Measurements from ENCODE around the gene IGFL1. TPM values are rescaled to one million over a fixed set of nuclear protein-coding genes. Genes with fewer than 3 reads are reported as not detected.
"Not testable (repeated sequence)": the region's sequence is repeated elsewhere in the genome, so short reads cannot be mapped to it uniquely, and the experiment has no call there.

The IGFL1 gene
- total RNA-seq, 4 donors from 2014 or later: not detected

DNA sequence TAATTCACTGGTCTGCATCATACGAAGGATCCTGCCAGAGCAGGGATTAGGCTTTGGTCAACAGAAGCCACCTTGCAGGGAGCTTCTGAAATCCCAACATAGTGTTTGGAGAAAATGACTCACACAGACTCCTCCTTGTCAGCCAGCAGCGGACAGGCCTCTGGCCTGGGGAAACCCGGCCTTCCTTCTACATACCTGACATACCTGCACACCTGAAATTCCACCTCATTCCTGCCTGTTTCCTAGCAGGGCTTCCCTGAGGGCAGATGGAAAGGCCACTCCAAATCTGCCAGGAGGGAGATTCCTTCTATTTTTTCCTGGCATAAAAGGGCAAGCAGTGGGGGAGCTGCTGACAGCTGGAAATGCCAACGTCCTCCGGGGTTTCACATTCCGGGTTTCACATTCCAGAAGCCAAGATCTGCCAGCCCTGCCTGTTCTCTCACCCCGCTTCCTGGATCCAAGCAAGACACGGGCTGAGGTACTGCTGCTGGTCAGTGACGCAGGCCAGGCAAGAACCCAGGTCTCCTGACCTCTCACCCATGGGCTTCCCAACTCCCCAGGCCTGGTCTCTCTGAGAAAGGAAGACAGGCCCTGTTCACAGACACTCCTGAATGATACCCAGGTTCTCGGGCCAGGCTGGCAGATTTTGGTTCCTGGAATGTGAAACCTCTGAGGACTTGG is 18.2 kb upstream of the IGFL1 start:
- H3K36me3 ChIP-seq: no peaks in the 10 kb centered on the region
- H3K4me3 ChIP-seq: no peak overlapping the region
- H3K4me1 ChIP-seq: peaks cover 52% of the 10 kb centered on the region
- H3K27ac ChIP-seq: peak overlapping the region; percentile 41
- H3K27me3 ChIP-seq: peaks cover 17% of the 10 kb centered on the region
- 30% methylated on average over 3 of the region's 10 CpGs for WGBS
- no peak for DNase-seq (ENCODE audit: low spot score in 2 of 2)
- H3K9me3 ChIP-seq: no peaks in the 10 kb centered on the region
- TF ChIP-seq POLR2A (IDR thresholded peaks at IDR 0.05) (no peak), POLR2AphosphoS5 (IDR thresholded peaks at IDR 0.05) (no peak), EP300 (IDR thresholded peaks at IDR 0.05) (no peak)
- TF ChIP-seq, protein P1, sequence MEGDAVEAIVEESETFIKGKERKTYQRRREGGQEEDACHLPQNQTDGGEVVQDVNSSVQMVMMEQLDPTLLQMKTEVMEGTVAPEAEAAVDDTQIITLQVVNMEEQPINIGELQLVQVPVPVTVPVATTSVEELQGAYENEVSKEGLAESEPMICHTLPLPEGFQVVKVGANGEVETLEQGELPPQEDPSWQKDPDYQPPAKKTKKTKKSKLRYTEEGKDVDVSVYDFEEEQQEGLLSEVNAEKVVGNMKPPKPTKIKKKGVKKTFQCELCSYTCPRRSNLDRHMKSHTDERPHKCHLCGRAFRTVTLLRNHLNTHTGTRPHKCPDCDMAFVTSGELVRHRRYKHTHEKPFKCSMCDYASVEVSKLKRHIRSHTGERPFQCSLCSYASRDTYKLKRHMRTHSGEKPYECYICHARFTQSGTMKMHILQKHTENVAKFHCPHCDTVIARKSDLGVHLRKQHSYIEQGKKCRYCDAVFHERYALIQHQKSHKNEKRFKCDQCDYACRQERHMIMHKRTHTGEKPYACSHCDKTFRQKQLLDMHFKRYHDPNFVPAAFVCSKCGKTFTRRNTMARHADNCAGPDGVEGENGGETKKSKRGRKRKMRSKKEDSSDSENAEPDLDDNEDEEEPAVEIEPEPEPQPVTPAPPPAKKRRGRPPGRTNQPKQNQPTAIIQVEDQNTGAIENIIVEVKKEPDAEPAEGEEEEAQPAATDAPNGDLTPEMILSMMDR (IDR thresholded peaks at IDR 0.05): no peak

DNA sequence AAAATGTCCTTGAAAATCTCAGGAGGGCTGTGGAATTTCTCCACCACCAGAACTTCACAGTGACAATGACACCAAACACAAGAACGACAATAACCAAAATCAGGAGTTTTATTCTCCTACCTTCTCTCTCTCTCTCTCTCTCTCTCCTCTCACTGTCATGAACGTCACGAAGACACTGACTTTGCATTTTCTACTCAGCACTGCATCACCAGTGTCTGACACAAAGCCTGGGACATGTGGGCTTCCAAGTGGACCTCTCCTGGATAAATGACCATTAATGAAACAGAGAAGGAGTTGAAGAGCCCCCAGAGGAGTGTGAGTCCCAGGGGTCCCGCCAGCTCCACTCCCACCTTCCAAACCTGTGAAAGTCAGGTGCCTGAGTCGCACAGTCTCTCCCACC is 16.9 kb upstream of the IGFL1 start:
- DNase-seq (ENCODE audit: low spot score in 2 of 2); H3K36me3 ChIP-seq; H3K4me3 ChIP-seq; H3K27ac ChIP-seq; H3K9me3 ChIP-seq: not testable (repeated sequence)
- Histone ChIP-seq H3K27me3 (peaks cover 20% of the 10 kb centered on the region), H3K4me1 (peaks cover 42% of the 10 kb centered on the region)
- 84% methylated on average over 5 of the region's 5 CpGs for WGBS

DNA sequence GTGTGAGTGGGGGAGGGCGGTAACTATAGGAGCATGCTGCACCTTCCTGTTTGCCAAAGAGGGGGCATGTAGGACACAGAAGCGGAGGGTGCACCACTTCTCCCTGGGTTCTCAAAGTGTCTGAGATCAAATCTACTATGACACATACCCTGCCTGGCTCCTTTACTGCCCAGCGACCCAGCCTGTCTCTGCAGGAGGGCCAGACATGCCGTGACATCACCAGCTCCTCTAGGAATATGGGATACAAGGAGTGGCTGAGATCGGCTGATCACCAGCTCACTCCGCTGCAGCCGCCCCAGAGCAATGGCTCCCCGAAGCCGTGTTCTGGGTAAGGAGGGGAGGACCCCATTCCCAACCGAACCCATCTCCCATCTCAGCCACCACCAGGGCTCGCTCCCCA is 16.4 kb upstream of the IGFL1 start:
- H3K4me1 ChIP-seq: peaks cover 40% of the 10 kb centered on the region
- H3K27me3 ChIP-seq: peaks cover 23% of the 10 kb centered on the region
- DNase-seq (ENCODE audit: low spot score in 2 of 2): no peak
- 63% methylated on average over 11 of the region's 11 CpGs for WGBS
- H3K36me3 ChIP-seq: no peaks in the 10 kb centered on the region
- no peaks in the 10 kb centered on the region for H3K9me3 ChIP-seq
- no peak overlapping the region for H3K27ac ChIP-seq
- H3K4me3 ChIP-seq: no peak overlapping the region
- TF ChIP-seq, protein P1 (IDR thresholded peaks at IDR 0.05): no peak
- TF ChIP-seq EP300 (IDR thresholded peaks at IDR 0.05) (no peak), POLR2A (IDR thresholded peaks at IDR 0.05) (no peak), POLR2AphosphoS5 (IDR thresholded peaks at IDR 0.05) (no peak)

DNA sequence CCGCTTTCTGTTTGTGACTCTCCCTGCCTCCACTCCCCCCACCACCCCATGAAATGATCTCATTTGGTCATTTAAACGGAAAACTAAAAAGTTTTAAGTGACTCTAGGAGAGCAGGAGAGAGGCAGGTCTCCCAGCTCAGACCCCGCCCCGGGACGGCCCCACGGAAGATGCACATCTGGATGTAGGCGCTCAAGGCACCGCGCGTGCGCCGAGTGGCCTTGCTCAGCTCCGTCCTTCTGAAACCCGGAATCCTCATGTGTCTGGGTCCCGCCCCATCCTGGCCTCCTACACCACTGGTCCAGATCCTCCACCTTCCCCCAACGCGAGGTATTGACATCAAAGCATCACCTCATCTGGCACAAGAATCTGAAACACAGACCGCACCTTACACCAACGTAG is 15.7 kb upstream of the IGFL1 start:
- DNase-seq (ENCODE audit: low spot score in 2 of 2): no peak
- peaks cover 34% of the 10 kb centered on the region for H3K4me1 ChIP-seq
- no peaks in the 10 kb centered on the region for H3K36me3 ChIP-seq
- H3K9me3 ChIP-seq: no peaks in the 10 kb centered on the region
- 85% methylated on average over 19 of the region's 19 CpGs for WGBS
- H3K27me3 ChIP-seq: peaks cover 23% of the 10 kb centered on the region
- H3K27ac ChIP-seq: no peak overlapping the region
- H3K4me3 ChIP-seq: no peak overlapping the region
- TF ChIP-seq, protein P1 (IDR thresholded peaks at IDR 0.05): no peak
- TF ChIP-seq POLR2A (IDR thresholded peaks at IDR 0.05) (no peak), EP300 (IDR thresholded peaks at IDR 0.05) (no peak), POLR2AphosphoS5 (IDR thresholded peaks at IDR 0.05) (no peak)

DNA sequence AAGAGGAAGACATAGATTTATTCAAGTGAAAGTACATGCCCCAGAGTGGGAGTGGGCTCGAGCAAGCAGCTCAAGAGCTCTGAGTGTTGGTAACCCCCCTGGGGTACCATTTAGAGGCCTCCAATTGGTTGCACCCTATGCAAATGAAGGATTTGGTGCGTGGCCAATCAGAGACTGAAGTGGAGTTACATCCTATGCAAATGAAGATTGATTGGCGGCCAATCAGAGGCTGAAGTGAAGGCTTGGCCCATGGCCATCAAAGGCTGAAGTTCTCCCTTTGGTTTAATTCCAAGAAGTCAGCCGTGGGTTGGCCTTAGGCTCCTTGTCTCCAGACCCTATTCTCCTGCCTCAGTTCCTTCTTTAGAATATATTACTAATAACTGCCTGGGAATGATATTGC is 12.9 kb upstream of the IGFL1 start:
- Histone ChIP-seq H3K4me3 (no peak overlapping the region), H3K27ac (no peak overlapping the region), H3K4me1 (peaks cover 11% of the 10 kb centered on the region), H3K27me3 (peaks cover 35% of the 10 kb centered on the region), H3K36me3 (no peaks in the 10 kb centered on the region), H3K9me3 (no peaks in the 10 kb centered on the region)
- WGBS: 81% methylated on average over 4 of the region's 4 CpGs
- TF ChIP-seq, protein P1 (IDR thresholded peaks at IDR 0.05): no peak
- TF ChIP-seq EP300 (IDR thresholded peaks at IDR 0.05): no peak
- no peak for TF ChIP-seq POLR2A (IDR thresholded peaks at IDR 0.05)
- TF ChIP-seq POLR2AphosphoS5 (IDR thresholded peaks at IDR 0.05): no peak
- DNase-seq (ENCODE audit: low spot score in 2 of 2): no peak

DNA sequence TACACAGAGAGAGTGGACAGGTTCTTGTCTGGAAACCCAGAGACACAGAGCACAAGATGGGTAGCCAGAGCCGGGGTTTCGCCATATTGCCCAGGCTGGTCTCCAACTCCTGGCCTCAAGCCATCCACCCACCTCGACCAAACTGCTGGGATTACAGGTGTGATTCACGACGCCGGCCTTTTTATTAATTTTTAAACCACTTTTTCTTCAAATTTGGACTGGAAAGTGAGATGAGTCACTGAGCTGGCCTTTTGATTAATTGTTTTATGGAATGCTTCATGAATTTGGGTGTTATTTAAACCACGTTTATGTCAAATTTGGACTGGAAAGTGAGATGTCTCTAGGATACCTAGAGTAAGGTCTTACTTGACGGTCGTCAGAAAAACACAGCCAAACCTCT is 12.1 kb upstream of the IGFL1 start:
- no peaks in the 10 kb centered on the region for H3K36me3 ChIP-seq
- 79% methylated on average over 9 of the region's 9 CpGs for WGBS
- DNase-seq (ENCODE audit: low spot score in 2 of 2): no peak

More for the DNA sequence above, 12.1 kb upstream of the IGFL1 start:
- Histone ChIP-seq H3K9me3 (no peaks in the 10 kb centered on the region), H3K27me3 (peaks cover 33% of the 10 kb centered on the region), H3K4me1 (peaks cover 14% of the 10 kb centered on the region), H3K4me3 (no peak overlapping the region), H3K27ac (no peak overlapping the region)
- TF ChIP-seq POLR2A (IDR thresholded peaks at IDR 0.05): no peak
- TF ChIP-seq, protein P1 (IDR thresholded peaks at IDR 0.05): no peak
- no peak for TF ChIP-seq POLR2AphosphoS5 (IDR thresholded peaks at IDR 0.05)
- no peak for TF ChIP-seq EP300 (IDR thresholded peaks at IDR 0.05)
